HL-60 (cell line): ENCODE results near the gene ARFGEF2.

Experiments
- POLR2AphosphoS5 ChIP-seq: IDR thresholded peaks from 2 replicates; pipeline ENCODE4 v1.6.1; 2012; ENCODE audit warnings: low read depth
- SPI1 ChIP-seq: IDR thresholded peaks from 2 replicates; pipeline ENCODE4 v1.6.1; 2012; ENCODE audit warnings: low read depth, mild to moderate bottlenecking, borderline replicate concordance
- TF ChIP-seq, protein P1 (sequence below): IDR thresholded peaks from one replicate; pipeline ENCODE4 v1.5.1; 2011; ENCODE audit warnings: low read length, control low read depth, inconsistent platforms; ENCODE audit not compliant: insufficient read depth

DNA sequence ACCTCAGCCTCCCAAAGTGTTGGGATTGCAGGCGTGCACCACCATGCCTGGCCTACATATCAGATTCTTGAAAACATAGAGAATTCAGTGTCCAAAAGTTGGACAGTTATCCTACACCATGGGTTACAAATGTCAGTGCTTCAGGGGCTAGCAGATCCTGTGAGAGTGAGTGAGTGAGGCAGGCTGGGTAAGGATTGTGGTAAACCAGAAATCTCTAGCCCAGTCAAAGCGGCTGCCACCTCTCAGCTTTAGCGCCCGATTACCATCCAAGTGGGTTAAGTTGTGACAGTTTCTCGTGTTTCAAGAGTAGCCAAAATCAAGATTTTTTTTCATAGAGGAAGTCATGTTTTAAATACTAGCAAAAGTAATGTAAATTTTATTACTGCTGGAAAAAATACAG is 102.7 kb downstream of the ARFGEF2 start:
- TF ChIP-seq SPI1: no peak
- TF ChIP-seq, protein P1, sequence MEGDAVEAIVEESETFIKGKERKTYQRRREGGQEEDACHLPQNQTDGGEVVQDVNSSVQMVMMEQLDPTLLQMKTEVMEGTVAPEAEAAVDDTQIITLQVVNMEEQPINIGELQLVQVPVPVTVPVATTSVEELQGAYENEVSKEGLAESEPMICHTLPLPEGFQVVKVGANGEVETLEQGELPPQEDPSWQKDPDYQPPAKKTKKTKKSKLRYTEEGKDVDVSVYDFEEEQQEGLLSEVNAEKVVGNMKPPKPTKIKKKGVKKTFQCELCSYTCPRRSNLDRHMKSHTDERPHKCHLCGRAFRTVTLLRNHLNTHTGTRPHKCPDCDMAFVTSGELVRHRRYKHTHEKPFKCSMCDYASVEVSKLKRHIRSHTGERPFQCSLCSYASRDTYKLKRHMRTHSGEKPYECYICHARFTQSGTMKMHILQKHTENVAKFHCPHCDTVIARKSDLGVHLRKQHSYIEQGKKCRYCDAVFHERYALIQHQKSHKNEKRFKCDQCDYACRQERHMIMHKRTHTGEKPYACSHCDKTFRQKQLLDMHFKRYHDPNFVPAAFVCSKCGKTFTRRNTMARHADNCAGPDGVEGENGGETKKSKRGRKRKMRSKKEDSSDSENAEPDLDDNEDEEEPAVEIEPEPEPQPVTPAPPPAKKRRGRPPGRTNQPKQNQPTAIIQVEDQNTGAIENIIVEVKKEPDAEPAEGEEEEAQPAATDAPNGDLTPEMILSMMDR: no peak
- no peak for TF ChIP-seq POLR2AphosphoS5
